ENCODE results near the gene BRMS1. TPM values are rescaled to one million over a fixed set of nuclear protein-coding genes. Genes with fewer than 3 reads are reported as not detected.

Gene BRMS1
- total RNA-seq, 1 experiment from 2014 or later = 48.1 TPM

DNA sequence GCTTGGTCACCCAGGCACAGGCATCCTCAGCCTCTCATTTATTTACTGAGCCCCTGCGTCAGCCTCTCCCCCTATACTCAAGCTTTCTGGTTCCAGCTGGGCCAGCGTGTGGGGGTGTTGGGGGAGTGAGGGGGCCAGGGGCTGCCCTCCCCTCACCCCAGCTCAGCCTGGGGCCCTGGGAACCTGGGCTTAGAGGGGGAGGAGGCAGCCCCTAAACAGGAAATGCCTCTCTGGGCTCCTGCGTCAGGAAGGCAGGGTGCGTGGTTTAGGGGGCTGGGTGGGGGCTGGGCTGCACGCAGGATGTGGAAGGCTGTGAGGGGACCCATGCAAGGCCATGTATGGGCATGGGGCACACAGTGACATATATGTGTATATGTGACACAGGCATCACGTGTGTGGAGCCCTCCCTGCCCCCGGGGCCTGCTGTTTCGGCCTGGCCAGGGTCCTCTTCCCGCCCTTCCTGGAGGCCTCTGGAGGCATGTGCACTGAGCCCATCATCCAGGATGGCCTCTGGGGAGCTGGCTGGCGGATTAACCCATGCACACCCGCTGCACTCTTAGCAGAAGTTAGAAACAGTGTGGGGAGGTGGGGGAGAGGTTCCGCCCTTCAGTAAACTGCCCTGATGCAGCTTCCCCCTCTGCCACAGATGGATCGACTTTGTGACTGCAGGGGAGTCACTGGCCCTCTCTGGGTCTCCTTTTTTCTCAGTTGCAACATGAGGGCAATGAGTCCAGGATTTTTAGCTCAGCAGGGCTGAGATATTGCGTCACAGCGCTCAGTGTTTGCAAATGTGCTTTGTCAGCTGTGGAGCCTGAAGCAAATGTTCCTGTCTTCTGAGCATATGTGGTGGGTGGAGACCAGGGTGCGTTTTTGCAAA is 26.9 kb downstream of the BRMS1 start:
- CTCF ChIA-PET = interaction anchor here (0.6 kb wide), 1 partner anchor 234 kb away, joined by 4 read pairs; no protein-coding TSS in a partner anchor
- Mint-ChIP-seq H3K27me3 (ENCODE audit: unreplicated experiment) (peaks cover 57% of the 10 kb centered on the region), H3K27ac (ENCODE audit: unreplicated experiment) (no peak overlapping the region), H3K4me1 (ENCODE audit: low read depth, unreplicated experiment) (no peaks in the 10 kb centered on the region), H3K36me3 (ENCODE audit: insufficient read depth, unreplicated experiment) (peaks cover 10% of the 10 kb centered on the region), H3K4me3 (ENCODE audit: low read depth, unreplicated experiment) (no peak overlapping the region), H3K9me3 (ENCODE audit: low read depth, unreplicated experiment) (peaks cover 6% of the 10 kb centered on the region)
- DNase-seq = no peak
- TF ChIP-seq, protein P1, sequence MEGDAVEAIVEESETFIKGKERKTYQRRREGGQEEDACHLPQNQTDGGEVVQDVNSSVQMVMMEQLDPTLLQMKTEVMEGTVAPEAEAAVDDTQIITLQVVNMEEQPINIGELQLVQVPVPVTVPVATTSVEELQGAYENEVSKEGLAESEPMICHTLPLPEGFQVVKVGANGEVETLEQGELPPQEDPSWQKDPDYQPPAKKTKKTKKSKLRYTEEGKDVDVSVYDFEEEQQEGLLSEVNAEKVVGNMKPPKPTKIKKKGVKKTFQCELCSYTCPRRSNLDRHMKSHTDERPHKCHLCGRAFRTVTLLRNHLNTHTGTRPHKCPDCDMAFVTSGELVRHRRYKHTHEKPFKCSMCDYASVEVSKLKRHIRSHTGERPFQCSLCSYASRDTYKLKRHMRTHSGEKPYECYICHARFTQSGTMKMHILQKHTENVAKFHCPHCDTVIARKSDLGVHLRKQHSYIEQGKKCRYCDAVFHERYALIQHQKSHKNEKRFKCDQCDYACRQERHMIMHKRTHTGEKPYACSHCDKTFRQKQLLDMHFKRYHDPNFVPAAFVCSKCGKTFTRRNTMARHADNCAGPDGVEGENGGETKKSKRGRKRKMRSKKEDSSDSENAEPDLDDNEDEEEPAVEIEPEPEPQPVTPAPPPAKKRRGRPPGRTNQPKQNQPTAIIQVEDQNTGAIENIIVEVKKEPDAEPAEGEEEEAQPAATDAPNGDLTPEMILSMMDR (IDR thresholded peaks at IDR 0.05; ENCODE audit: unreplicated experiment) = no peak
- intact Hi-C loops (cut with micrococcal nuclease; ENCODE audit: unreplicated experiment) = no loop called here
- BruUV-seq (replicated peaks) = no TSS peak

DNA sequence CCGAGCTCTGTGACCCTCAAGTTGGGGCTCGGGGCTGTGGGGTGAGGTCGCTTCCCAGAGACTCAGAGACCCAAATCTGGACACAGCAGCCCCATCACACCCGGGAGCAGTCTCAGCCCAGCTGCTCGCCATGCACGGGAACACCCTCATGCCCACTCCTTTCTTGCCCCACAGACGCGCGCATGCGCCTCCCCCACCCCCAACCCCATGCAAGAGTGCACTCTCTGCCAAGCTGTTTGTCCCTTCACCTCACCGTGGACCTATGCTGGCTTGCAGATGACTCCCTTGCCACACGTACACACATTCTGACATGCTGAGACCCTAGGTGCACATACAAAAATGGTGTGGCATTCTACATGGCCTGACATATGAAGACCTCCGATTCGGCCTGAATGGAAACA is 27.6 kb downstream of the BRMS1 start:
- Mint-ChIP-seq H3K27ac (ENCODE audit: unreplicated experiment) (no peak overlapping the region), H3K36me3 (ENCODE audit: insufficient read depth, unreplicated experiment) (peaks cover 16% of the 10 kb centered on the region), H3K9me3 (ENCODE audit: low read depth, unreplicated experiment) (peaks cover 6% of the 10 kb centered on the region), H3K4me3 (ENCODE audit: low read depth, unreplicated experiment) (no peak overlapping the region), H3K4me1 (ENCODE audit: low read depth, unreplicated experiment) (no peaks in the 10 kb centered on the region), H3K27me3 (ENCODE audit: unreplicated experiment) (peaks cover 51% of the 10 kb centered on the region)
- intact Hi-C loops (cut with micrococcal nuclease; ENCODE audit: unreplicated experiment) = no loop called here
- BruUV-seq (replicated peaks) = no TSS peak
- DNase-seq = no peak
- CTCF ChIA-PET = interaction anchor here (0.6 to 0.9 kb wide), 2 partner anchors 121 to 235 kb away, joined by 4 read pairs; partner anchors contain the start of gene MRPL11
- TF ChIP-seq, protein P1 (IDR thresholded peaks at IDR 0.05; ENCODE audit: unreplicated experiment) = no peak

DNA sequence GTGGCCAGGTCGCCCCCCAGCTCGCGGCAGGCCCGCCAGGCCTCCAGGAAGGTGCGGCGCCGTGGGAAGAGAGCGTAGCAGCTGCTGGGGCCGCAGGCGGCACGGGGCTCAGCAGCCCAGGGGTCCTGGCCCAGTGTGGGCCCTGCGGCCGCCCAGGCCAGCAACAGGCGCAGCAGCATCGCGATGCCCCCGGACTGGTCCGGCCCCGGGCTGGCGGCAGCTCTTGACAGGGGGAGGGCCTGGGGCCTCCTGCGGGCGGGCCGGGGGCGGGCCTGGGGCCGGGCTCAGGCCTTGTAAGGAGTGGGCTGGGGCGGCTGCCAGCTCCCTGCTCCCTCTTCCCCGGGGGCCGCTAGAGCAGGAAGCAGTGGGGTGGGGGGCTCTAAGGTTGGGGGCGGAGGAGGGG is 28.1 kb downstream of the BRMS1 start, which contains the start of gene CD248:
CD248 (minus strand) TSS at position 196 of the 403 bp plus-strand sequence; CDS start at position 179, 17 bp downstream.
- peaks cover 6% of the 10 kb centered on the region for H3K9me3 Mint-ChIP-seq (ENCODE audit: low read depth, unreplicated experiment)
- TF ChIP-seq, protein P1 (IDR thresholded peaks at IDR 0.05; ENCODE audit: unreplicated experiment) = no peak
- no peak within 1 kb of the TSS for H3K27ac Mint-ChIP-seq (ENCODE audit: unreplicated experiment)
- BruUV-seq (replicated peaks) = no TSS peak
- intact Hi-C loops (cut with micrococcal nuclease; ENCODE audit: unreplicated experiment) = no loop called here
- H3K27me3 Mint-ChIP-seq (ENCODE audit: unreplicated experiment) = peaks cover 46% of the 10 kb centered on the region
- H3K4me3 Mint-ChIP-seq (ENCODE audit: low read depth, unreplicated experiment) = no peak within 1 kb of the TSS
- DNase-seq = no peak
- CTCF ChIA-PET = interaction anchor here (0.6 to 0.9 kb wide), 2 partner anchors 23 to 122 kb away, joined by 3 to 4 read pairs; partner anchors contain the start of gene MRPL11
- H3K4me1 Mint-ChIP-seq (ENCODE audit: low read depth, unreplicated experiment) = peaks cover 4% of the 10 kb centered on the region
- H3K36me3 Mint-ChIP-seq (ENCODE audit: insufficient read depth, unreplicated experiment) = peaks cover 21% of the 10 kb centered on the region

DNA sequence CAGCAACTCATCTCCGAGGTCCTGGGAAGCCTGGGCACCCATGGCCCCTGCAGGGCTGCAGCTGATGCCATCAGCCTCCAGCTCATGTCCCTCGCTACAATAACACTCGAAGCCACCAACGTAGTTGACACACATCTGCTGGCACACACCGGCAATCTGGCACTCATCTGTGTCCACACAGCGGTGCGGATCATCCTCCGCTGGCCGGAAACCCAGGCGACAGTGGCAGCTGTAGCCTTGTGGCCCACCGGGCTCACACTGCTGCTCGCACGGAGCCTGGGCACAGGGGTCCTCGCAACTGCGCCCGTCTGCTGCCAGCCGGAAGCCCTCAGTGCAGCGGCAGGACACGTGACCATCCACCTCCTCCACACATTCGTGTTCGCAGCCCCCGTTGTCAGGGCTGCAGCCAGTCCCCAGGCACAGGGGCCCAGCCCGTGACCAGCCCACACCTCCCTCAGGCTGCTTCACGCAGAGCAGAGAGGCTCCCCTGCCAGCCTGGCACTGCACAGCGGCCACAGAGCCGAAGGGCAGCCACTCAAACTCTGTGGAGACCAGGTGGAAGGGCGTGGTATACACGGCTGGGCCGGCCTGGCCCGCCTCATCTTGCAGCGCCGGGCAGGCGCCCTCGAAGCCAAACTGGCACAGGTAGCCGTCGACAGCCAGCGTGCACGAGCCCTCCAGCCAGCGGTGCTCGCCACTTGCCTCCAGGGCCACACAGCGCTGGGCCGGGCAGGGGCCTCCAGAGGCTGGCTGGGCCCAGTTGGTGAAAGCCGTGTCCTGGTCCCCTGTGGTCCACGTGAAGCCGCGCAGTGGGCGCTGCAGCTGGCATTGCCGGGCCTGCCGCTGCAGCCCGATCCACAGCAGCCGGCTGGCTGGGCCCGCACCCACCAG is 28.7 kb downstream of the BRMS1 start:
- BruUV-seq (replicated peaks) = no TSS peak
- Mint-ChIP-seq H3K36me3 (ENCODE audit: insufficient read depth, unreplicated experiment) (peaks cover 24% of the 10 kb centered on the region), H3K4me1 (ENCODE audit: low read depth, unreplicated experiment) (peaks cover 9% of the 10 kb centered on the region), H3K9me3 (ENCODE audit: low read depth, unreplicated experiment) (peaks cover 6% of the 10 kb centered on the region), H3K27me3 (ENCODE audit: unreplicated experiment) (peaks cover 45% of the 10 kb centered on the region), H3K27ac (ENCODE audit: unreplicated experiment) (no peak overlapping the region), H3K4me3 (ENCODE audit: low read depth, unreplicated experiment) (no peak overlapping the region)
- CTCF ChIA-PET = interaction anchor here (0.6 to 0.9 kb wide), 2 partner anchors 23 to 123 kb away, joined by 3 to 4 read pairs; partner anchors contain the start of gene MRPL11
- TF ChIP-seq, protein P1 (IDR thresholded peaks at IDR 0.05; ENCODE audit: unreplicated experiment) = no peak
- no peak for DNase-seq
- intact Hi-C loops (cut with micrococcal nuclease; ENCODE audit: unreplicated experiment) = no loop called here

Measured in Calu3 (cell line).